HG03108 (cell line): ENCODE results near the gene RRP9.

Experiments
- ATAC-seq: cut with Tn5 transposase; IDR thresholded peaks from one replicate; pipeline ENCODE4 v1.9.1; 2021; ENCODE audit warnings: moderate library complexity; ENCODE audit not compliant: unreplicated experiment

RRP9 gene

DNA sequence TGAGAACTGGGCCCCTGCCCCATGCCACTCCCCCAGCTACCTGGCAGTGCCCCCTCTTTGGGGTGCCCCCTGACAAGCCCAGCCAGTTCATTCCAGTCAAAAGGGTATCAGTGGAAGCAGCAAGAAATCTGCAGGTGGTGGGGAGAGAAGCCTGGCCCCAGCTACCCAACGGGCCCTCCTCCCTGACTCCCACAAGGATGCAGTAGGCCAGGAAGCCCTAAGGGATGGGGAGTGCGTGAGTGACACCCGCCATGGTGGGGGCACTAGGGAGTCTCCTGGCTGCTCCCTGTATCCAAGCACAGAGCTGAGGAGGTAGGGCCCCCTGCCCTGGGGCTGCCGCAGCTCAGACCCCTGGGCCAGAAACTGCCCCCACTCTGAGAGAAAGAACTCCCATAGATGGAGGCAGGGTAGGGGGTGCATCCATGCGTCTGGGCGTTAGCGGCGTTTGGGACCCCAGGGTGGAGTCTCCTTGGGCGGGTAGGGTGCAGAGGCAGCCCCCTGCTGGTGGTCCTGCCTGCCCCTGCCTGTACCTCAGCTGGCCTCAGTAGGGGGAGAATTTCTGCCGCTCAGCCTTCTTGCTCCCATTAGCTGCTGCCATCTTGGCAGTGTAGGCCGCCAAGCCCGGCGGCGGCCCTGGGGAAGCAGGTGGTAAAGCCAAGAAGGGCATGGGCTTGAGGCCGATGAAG, 16.0 kb upstream of the RRP9 start:
- no peak for ATAC-seq

DNA sequence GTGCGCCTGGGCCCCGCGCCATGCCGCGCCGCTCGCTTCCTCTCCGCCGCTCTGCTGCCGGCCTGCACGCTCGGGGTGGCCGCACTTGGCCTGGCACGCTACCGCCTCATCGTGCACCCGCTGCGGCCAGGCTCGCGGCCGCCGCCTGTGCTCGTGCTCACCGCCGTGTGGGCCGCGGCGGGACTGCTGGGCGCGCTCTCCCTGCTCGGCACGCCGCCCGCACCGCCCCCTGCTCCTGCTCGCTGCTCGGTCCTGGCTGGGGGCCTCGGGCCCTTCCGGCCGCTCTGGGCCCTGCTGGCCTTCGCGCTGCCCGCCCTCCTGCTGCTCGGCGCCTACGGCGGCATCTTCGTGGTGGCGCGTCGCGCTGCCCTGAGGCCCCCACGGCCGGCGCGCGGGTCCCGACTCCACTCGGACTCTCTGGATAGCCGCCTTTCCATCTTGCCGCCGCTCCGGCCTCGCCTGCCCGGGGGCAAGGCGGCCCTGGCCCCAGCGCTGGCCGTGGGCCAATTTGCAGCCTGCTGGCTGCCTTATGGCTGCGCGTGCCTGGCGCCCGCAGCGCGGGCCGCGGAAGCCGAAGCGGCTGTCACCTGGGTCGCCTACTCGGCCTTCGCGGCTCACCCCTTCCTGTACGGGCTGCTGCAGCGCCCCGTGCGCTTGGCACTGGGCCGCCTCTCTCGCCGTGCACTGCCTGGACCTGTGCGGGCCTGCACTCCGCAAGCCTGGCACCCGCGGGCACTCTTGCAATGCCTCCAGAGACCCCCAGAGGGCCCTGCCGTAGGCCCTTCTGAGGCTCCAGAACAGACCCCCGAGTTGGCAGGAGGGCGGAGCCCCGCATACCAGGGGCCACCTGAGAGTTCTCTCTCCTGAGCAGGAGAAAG, 14.4 kb upstream of the RRP9 start:
- ATAC-seq: peak; percentile 53

DNA sequence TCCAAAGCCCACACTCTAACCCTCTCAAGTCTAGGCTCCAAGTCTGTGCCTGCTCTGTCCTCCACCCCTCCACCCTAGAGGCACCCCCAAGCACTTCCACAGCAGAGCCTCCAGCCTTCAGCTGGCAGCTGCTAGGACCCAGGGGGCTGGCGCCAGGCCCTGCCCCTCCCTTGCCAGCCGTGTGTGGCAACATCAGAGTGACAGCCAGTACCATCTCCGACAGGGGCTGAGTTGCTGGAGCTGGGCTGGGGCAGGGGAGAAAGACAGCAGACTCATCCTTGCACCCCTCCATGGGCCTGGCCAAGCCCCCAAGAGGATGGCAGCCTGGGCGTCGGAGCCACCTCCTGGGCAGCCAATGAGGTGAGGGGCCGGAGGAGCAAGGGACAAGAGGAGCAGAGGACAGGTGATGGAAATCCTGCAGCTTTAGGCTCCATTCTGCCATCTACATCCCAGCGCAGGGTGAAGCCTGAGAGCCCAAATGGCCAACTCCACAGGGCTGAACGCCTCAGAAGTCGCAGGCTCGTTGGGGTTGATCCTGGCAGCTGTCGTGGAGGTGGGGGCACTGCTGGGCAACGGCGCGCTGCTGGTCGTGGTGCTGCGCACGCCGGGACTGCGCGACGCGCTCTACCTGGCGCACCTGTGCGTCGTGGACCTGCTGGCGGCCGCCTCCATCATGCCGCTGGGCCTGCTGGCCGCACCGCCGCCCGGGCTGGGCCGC, 13.6 kb upstream of the RRP9 start, which contains the start of gene GPR62:
Gene GPR62 (plus strand): TSS at position 207 of the 718 bp plus-strand sequence. CDS start 272 bp downstream, at position 479.
- no peak for ATAC-seq

DNA sequence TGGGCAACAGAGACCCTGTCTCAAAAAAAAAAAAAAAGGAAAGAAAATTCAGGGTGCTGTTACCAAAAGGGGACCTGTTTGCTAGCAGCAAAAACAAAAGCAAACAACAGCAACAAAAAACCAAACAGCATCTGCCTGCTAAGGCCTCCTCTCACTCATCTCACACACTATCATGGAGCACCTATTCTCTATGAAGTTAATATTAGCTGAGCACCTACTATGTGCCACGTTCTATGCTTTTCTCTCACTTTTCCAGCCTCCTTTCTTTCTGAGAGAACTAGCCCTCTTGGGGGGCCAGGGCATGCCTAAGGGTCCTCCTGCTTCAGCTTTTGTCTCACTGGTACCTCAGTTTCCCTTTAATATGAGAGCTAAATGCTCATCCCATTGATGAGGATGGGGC, 13.0 kb upstream of the RRP9 start:
- no peak for ATAC-seq

DNA sequence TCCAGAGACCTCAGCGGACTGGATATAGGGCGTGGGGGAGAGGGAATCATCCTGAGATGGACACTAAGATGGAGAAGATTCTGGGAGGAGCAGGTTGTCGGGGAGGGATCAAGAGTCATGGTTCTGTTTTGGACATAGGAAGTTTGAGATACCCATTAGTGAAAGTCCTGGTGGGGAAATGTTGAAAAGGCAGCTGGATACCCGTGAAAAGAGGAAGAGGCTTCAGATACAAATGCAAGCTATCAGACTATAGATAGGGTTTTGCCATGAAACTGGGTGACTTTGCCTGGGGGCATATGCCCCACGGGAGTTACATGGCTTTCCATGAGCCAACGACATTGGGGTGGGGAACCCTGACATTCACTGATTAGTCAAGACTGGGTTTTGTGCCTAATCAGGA, 12.4 kb upstream of the RRP9 start:
- ATAC-seq: no peak

DNA sequence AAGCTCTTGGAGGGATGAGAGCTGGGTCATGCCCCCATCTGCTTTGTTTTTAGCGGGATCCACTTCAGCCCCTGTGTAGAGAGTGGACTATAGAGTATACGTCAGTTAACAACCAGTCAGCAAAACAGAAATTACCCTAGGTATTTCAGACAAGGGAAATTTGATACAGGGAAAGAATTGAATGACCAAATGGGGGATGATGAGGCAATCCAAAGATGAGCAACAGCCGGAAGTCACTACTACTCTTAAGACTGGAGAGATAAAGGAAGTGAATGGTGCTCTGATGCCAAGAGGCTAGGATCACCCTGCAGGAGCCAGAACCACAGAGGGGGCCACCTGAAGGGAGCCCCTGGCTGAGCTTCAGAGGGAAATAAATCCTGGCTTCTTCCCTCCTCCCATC, 11.7 kb upstream of the RRP9 start:
- ATAC-seq: no peak

DNA sequence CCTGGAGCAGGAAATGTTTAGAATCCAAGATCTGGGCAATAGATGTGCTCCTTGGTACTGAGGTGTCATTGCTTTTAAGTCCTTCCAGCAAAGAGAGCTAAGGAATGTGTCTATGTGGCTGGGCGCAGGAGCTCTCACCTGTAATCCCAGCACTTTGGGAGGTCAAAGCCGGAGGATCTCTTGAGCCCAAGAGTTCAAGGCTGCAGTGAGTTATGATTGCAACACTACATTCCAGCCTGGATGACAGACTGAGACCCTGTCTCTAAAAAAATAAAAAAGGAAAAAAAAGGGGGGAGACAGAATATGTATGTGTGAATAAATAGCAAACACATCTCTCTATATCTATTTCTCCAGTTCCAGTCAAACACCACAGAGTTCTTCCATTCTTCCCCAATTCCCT, 9.2 kb upstream of the RRP9 start:
- no peak for ATAC-seq

DNA sequence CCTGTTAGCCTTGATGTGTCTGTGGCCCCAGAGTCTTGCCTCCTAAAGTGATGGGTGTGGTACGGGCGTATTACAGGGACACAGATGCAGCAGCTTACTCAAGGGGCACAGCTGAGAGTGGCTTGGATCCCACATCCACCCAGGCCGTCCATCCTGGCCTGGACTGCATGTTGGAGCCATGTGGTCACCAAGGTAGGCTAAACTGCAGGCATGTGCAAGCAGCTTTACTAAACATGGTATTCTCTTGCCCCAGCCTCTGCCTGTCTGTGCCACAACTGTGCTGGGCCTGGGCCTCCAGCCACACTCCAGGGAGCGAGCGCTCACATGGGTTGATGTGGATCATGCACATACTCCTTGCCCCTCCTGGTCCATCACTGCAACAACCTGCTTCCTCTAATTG, 7.4 kb upstream of the RRP9 start:
- no peak for ATAC-seq

DNA sequence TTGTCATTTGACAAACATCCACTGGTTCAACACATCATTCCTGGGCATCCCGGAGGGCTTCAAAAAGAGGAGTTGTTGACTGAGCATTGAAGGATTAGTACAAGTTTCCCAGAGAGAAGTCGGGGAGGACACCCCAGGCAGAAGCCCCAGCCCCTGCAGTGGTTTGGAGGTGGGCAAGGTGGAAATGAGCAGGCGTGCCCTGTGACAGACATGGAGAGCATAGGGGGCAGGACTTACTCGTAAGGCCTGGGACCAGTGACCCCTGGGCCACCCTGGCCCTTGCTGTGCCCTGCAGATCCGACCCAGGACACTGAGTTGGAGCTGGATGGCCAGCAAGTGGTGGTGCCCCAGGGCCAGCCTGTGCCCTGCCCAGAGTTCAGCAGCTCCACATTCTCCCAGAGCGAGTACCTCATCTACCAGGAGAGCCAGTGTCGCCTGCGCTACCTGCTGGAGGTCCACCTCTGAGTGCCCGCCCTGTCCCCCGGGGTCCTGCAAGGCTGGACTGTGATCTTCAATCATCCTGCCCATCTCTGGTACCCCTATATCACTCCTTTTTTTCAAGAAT, 6.4 kb upstream of the RRP9 start:
- no peak for ATAC-seq

DNA sequence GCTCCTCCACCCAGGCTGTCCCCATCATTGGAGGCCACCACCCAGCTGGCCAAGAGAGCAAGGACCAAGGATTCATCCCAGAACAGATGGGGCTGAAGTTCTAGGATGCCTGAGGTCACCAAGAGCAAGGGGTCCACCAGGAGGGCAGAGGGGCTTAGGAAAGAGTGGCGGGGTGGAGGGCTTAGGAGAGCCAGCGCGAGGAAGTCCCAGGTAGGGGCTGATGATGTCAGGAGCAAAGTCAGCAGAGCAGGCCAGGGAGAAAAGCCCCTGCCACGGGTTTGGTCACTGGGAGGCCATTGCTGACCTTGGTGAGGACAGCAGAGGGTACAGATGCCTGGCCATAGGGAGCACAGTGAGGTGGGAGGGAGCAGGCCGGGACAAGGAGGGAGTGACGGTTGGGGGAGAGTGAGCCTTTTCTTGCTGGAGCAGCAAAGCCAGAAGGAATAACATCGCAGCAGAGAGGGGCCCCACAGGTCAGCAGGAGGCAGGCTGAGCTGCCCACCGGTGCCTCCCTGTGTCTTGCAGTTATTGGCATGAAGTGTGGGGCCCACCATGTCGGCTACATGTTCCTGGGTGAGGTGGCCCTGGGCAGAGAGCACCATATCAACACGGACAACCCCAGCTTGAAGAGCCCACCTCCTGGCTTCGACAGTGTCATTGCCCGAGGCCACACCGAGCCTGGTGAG, 5.7 kb upstream of the RRP9 start:
- ATAC-seq: no peak

DNA sequence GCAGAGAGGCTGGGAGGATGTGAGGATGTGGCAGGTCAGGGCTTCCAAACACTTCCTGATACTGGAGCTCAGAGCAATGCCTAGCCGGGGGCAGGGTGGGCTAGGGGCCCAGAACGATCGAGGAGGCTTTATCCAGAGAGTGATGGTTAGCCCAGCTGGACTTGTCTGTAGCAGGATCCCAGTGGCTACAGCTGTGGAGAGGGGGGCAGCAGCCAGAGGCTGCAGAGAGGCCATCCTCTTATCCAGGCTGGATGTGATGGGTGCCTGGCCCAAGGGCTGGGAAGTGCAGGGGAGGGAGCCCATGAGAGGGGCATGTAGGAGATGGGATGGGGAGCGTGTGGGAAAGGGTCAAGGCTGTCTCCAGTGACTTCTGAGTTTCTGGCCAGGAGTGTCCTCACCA, 5.1 kb upstream of the RRP9 start:
- no peak for ATAC-seq

DNA sequence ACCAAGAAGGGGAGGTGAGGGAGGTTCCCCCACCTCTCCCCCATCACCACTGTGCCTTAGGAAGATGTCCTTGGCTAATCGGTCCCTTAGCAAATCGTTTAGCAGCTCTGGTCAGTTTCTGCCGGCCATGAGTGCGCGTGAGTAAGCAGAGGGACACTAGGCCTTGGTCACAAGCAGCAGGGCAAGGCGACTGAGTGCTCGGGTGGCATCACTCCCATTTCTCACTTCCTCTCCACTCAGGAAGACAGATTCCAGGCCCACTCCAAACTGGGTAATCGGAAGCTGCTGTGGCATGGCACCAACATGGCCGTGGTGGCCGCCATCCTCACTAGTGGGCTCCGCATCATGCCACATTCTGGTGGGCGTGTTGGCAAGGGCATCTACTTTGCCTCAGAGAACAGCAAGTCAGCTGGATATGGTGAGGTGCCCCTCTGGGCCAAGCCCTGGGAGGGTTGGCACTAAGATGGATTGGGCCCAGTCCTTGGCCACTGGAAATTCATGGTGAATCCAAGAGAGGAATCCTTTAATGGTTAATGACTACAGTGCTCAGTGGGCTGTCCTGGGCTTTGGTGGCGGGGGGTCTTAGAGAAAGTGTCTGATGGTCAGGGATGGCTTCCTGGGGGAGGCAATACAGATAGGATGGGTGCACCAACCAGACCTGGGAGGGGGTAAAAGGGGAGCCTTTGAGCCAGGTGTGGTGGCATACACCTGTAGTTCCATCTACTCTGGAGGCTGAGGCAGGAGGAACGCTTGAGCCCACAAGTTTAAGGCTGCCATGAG, 4.4 kb upstream of the RRP9 start:
- ATAC-seq: no peak

DNA sequence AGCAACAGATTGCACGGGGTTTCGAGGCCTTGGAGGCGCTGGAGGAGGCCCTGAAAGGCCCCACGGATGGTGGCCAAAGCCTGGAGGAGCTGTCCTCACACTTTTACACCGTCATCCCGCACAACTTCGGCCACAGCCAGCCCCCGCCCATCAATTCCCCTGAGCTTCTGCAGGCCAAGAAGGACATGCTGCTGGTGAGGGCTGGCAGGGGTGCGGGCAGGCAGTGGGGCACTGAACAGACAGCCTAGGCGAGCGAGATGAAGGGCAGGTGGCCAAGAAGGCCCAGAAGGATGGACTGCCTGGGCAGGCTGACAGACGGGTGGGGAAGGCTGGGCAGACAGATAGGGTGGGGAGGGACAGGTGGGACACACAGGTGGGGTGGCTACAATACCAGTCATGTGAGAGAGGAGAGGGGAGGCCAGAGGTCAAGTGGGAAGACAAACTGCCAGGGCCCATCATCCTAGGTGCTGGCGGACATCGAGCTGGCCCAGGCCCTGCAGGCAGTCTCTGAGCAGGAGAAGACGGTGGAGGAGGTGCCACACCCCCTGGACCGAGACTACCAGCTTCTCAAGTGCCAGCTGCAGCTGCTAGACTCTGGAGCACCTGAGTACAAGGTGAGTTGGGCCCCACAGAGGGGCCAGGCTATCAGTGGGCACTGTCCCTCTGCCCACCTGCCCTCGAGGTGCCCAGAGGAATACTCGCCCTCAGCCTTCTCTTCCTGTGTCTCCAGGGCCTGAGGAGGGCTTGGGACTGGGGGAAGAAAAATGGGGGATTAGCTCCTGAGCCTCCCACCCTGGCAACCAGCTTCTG, 3.5 kb upstream of the RRP9 start:
- no peak for ATAC-seq

DNA sequence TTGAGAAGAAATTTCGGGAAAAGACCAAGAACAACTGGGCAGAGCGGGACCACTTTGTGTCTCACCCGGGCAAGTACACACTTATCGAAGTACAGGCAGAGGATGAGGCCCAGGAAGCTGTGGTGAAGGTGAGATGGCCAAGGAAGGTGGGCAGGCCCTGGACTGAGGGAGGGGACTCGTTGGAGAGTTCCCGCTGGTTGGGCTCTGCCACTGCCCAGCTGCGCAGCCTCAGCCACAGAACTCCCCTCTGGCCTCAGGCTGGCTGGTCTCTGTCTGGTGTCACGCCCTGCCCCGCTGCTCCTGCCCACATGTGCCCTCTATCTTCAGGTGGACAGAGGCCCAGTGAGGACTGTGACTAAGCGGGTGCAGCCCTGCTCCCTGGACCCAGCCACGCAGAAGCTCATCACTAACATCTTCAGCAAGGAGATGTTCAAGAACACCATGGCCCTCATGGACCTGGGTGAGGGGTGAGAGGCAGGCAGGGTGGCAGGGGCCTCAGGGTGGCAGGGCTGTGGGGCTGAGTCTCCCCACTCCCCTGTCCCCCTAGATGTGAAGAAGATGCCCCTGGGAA, 2.8 kb upstream of the RRP9 start:
- ATAC-seq: no peak

DNA sequence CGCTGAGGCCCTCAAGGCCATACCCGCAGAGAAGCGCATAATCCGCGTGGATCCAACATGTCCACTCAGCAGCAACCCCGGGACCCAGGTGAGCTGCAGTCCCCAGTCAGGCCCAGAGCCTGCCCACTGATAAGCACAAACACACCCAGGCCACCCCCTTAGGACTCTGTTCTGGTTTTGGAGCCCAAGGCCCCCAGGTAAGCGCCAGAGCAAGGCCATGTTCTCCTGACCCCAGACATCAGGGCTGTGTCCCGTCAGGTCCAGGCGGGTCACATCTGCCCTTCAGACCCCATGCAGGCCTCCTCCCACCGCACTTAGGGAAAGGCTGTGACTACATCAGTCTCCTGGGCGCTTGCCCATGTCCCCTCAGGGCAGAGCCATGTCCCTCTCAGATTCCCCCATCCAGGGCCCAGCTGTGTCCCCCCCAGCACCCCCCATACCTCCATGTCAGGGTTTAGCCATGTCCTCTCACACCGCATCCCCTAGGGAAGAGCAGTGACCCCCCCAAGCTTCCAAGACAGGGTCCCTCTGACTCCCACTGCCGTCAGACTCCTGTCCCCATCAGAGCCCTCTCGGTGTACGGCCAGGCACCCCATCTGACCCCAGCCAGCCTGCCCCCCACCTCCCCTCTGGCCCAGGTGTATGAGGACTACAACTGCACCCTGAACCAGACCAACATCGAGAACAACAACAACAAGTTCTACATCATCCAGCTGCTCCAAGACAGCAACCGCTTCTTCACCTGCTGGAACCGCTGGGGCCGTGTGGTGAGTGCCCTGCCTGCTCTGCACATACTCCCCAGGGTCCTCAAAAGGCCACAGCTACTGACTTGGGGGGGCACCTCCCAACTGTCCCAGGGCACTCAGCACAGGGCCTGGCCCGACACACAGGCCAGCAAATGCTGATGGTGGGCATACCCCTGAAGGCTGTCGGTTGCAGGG, 2.0 kb upstream of the RRP9 start:
- ATAC-seq: no peak

DNA sequence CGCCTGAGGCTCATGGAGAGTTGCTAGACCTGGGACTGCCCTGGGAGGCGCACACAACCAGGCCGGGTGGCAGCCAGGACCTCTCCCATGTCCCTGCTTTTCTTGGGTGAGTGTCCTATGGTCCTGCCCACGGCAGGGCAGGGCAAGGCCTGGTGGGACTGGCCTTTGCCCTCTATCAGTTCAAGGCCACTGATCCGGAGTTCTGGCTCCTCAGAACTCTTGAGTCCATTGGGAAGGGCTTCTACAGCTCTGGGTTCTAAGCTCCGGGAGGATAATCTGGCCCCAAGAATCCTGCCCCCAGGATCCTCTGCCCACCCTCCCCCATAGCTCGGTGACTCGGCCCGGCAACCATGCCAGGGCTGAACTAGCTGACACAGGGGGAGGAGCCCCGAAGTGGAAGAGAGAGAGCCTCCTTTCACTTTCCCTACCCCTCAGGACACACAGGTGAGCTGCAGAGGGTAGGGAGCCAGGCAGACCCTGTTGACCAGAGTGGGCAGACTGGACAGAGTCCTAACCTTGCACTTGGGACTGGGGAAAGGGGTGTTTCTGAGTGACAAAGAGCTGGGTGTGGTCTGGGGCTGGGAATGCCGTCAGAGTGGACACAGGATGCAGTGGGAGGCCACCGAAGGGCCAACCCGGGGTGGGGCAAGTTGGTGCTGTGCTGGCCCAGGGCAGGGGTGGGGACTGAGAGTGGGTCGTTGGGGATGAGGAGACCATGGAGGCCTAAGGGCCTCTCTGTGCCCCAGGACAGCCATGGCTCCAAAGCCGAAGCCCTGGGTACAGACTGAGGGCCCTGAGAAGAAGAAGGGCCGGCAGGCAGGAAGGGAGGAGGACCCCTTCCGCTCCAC, 1.1 kb upstream of the RRP9 start:
- no peak for ATAC-seq

DNA sequence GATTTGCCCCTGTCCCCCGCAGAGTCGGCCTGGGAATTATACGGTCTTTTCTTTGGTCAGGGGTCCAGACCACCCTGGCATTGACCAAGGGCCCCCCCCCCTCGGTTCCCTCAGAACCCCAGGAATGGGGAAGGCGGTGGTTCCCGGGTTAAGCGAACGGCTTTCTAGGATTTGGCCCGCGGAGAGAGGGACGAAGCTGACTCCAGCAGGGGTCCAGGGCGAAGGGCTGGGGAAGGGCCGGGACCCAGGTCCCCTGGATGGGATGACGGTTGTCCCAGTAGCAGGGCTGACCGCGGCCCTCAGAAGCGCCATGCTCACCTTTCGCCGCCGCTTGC, 274 bp downstream of the RRP9 start:
- ATAC-seq: no peak
